ENCODE measurements around the gene MACF1.

- TF ChIP-seq CTCF (IDR thresholded peaks at IDR 0.05) (no peak), EZH2phosphoT487 (IDR thresholded peaks at IDR 0.05) (no peak)
Measured at GRCh38 chr1:39220891-39221870, 16.7 kb downstream of the MACF1 start.

Measured in neural progenitor cell (in vitro differentiated cells).